A549 (cell line): Measurements from ENCODE around the gene NGEF. TPM values are rescaled to one million over a fixed set of nuclear protein-coding genes. Genes with fewer than 3 reads are reported as not detected.

Experiments used
- ATAC-seq, 2 experiments: fragments of 200-7000 bp in 1 of 2; fragments of >200 bp in 1 of 2; cut with Nextera tagmentation in 1 of 2; cut with Tn5 transposase in 1 of 2; 3 replicates each; pipeline versions ENCODE4 v1.8.0 to v1.9.1; 2018 to 2020; ENCODE audit warnings: mild to moderate bottlenecking in 1 of 2, moderate library complexity in 1 of 2
- CTCF ChIA-PET: fragments of 300-600 bp; sonication (Branson Sonifier 250); formaldehyde crosslinking; extraction: SDS; loops from one replicate; lab custom pipeline; 2021; ENCODE audit warnings: antibody characterized with exemption, inconsistent platforms; lab: Yijun Ruan, JAX
- POLR2A ChIA-PET: fragments of 350-600 bp; formaldehyde crosslinking; extraction: SDS; loops from one replicate; lab custom pipeline; 2021; ENCODE audit warnings: antibody characterized with exemption, inconsistent platforms; lab: Yijun Ruan, JAX
- DNase-seq, 2 experiments: peaks; one replicate each; pipeline versions ENCODE4 v3.0.0 to v3.0.0-alpha.2; 2011 to 2016; ENCODE audit warnings: low read depth in 1 of 2, low spot score in 1 of 2
- FAIRE-seq: peaks from 2 replicates; lab custom pipeline; 2011; peaks lifted over from hg19 to GRCh38; lab: Jason Lieb, UNC
- H3K27ac ChIP-seq, 2 experiments: fragments of >200 bp; sonication (Bioruptor Twin); formaldehyde crosslinking; 3 replicates each; pipeline ENCODE4 v1.5.1; 2016 to 2017
- H3K4me1 ChIP-seq: fragments of >200 bp; sonication (Bioruptor Twin); formaldehyde crosslinking; 3 replicates; pipeline ENCODE4 v1.6.1; 2016
- H3K4me2 ChIP-seq: fragments of >200 bp; sonication (Bioruptor Twin); formaldehyde crosslinking; 3 replicates; pipeline ENCODE4 v1.6.1; 2016
- H3K4me3 ChIP-seq: fragments of >200 bp; sonication (Bioruptor Twin); formaldehyde crosslinking; 3 replicates; pipeline ENCODE4 v1.5.1; 2016
- H3K9me3 ChIP-seq: fragments of >200 bp; sonication (Bioruptor Twin); formaldehyde crosslinking; 3 replicates; pipeline ENCODE4 v1.6.1; 2016
- CBX2 ChIP-seq: fragments of 200-600 bp; sonication (generic); IDR thresholded peaks from 2 replicates; pipeline ENCODE4 v1.6.1; 2016; ENCODE audit warnings: low read depth, mild to moderate bottlenecking, borderline replicate concordance
- CHD2 ChIP-seq: fragments of 150-350 bp; IDR thresholded peaks from 2 replicates; pipeline ENCODE4 v1.6.1; 2014; ENCODE audit warnings: low read length; ENCODE audit not compliant: partially characterized antibody
- CHD4 ChIP-seq: fragments of 200-600 bp; sonication (generic); IDR thresholded peaks from 2 replicates; pipeline ENCODE4 v1.6.1; 2016; ENCODE audit warnings: antibody characterized with exemption, mild to moderate bottlenecking, borderline replicate concordance
- HEYL ChIP-seq: fragments of 250-450 bp; sonication (Bioruptor Pico); IDR thresholded peaks from 2 replicates; pipeline ENCODE4 v1.8.0; 2021; ENCODE audit warnings: mild to moderate bottlenecking, moderate library complexity
- HOXB13 ChIP-seq: fragments of 250-450 bp; sonication (Bioruptor Pico); IDR thresholded peaks from 2 replicates; pipeline ENCODE4 v1.5.0; 2020; ENCODE audit warnings: low read depth, mild to moderate bottlenecking, moderate library complexity
- KDM1A ChIP-seq: fragments of 200-600 bp; sonication (generic); IDR thresholded peaks from 2 replicates; pipeline ENCODE4 v1.6.1; 2016; ENCODE audit warnings: low read depth, mild to moderate bottlenecking
- NPAS2 ChIP-seq: fragments of 250-450 bp; sonication (Bioruptor Pico); IDR thresholded peaks from 2 replicates; pipeline ENCODE4 v1.8.0; 2022; ENCODE audit warnings: mild to moderate bottlenecking, moderate library complexity, borderline replicate concordance
- NR3C1 ChIP-seq: fragments of >200 bp; sonication (Bioruptor Twin); formaldehyde crosslinking; IDR thresholded peaks from 3 replicates; pipeline ENCODE4 v1.6.1; 2017
- RNF2 ChIP-seq: fragments of 200-600 bp; sonication (generic); IDR thresholded peaks from 2 replicates; pipeline ENCODE4 v1.6.1; 2016; ENCODE audit warnings: low read depth, mild to moderate bottlenecking, antibody characterized with exemption, moderate library complexity, borderline replicate concordance
- ZFP36 ChIP-seq: fragments of 450-650 bp; IDR thresholded peaks from 2 replicates; pipeline ENCODE4 v1.6.1; 2014; ENCODE audit warnings: borderline replicate concordance; ENCODE audit not compliant: partially characterized antibody
- ZNF302 ChIP-seq: fragments of 250-450 bp; sonication (Bioruptor Pico); IDR thresholded peaks from 2 replicates; pipeline ENCODE4 v1.9.0; 2021; ENCODE audit warnings: inconsistent platforms, mild to moderate bottlenecking, moderate library complexity
- WGBS: methylation state at CpG from one replicate; pipeline ENCODE4 v1.1.6; 2017; ENCODE audit errors: missing lambda C conversion rate; 5-methylcytosine and 5-hydroxymethylcytosine counted together
- polyA plus RNA-seq, 4 experiments: library from polyadenylated mRNA; depleted of rRNA in 3 of 4; stranded (reverse); fragments of >200 nt; fragmentation: RNase III in 1 of 4; extraction: RNeasy Plus Mini Kit Qiagen cat#74134 plus additional on column Dnase treatment in 1 of 4; gene quantifications; 2 replicates in 3 of 4; 3 replicates in 1 of 4; pipeline ENCODE4 v1.2.3, GENCODE V29; 2011 to 2017
- TF ChIP-seq, protein P1 (sequence below): IDR thresholded peaks from 2 replicates; pipeline ENCODE4 v1.6.1; 2012
- TF ChIP-seq, protein P2 (sequence below): fragments of 250-450 bp; sonication (Bioruptor Pico); IDR thresholded peaks from 2 replicates; pipeline ENCODE4 v1.5.0; 2021; ENCODE audit warnings: mild to moderate bottlenecking, moderate library complexity, borderline replicate concordance
- TF ChIP-seq, protein P3 (sequence below): fragments of 250-450 bp; sonication (Bioruptor Pico); IDR thresholded peaks from 2 replicates; pipeline ENCODE4 v1.5.0; 2020; ENCODE audit warnings: low read depth, mild to moderate bottlenecking, moderate library complexity

NGEF gene
- polyA plus RNA-seq, 2 of the 4 experiments (the other 2 are of a cell fraction): 8.1 to 9.7 TPM

DNA sequence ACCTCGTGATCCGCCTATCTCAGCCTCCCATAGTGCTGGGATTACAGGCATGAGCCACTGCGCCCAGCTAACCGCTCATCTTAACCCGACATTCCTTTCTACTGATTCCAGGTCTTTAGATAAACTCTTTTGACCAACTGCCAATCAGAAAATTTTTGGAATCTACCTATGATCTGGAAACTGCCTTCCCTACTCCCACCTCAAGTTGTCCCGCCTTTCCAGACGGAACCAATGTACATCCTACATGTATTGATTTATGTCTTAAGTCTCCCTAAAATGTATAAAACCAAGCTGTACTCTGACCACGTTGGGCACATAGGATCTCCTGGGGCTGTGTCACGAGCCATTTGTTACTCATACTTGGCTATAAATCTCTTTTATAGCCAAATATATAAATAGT, 16.3 kb upstream of the NGEF start:
- Histone ChIP-seq H3K4me3 (no peak overlapping the region), H3K27ac (peak overlapping the region; percentile 38 to 55; a peak in 3 of 6 replicates), H3K4me2 (no peak overlapping the region), H3K4me1 (peaks cover 23% of the 10 kb centered on the region), H3K9me3 (no peaks in the 10 kb centered on the region)
- no peak for TF ChIP-seq CBX2
- TF ChIP-seq ZFP36: no peak
- CTCF ChIA-PET: interaction anchor here (0.7 to 9.8 kb wide), 30 partner anchors 8 to 222 kb away, joined by 3 to 119 read pairs (median 6); partner anchors contain the start of genes ATG16L1 and NGEF
- POLR2A ChIA-PET: interaction anchor here (0.9 to 1.0 kb wide), 2 partner anchors 101 to 173 kb away, joined by 3 to 6 read pairs; no protein-coding TSS in a partner anchor
- FAIRE-seq (no peak), ATAC-seq (no peak), DNase-seq (no peak)
- 87% methylated on average over 9 of the region's 9 CpGs for WGBS

DNA sequence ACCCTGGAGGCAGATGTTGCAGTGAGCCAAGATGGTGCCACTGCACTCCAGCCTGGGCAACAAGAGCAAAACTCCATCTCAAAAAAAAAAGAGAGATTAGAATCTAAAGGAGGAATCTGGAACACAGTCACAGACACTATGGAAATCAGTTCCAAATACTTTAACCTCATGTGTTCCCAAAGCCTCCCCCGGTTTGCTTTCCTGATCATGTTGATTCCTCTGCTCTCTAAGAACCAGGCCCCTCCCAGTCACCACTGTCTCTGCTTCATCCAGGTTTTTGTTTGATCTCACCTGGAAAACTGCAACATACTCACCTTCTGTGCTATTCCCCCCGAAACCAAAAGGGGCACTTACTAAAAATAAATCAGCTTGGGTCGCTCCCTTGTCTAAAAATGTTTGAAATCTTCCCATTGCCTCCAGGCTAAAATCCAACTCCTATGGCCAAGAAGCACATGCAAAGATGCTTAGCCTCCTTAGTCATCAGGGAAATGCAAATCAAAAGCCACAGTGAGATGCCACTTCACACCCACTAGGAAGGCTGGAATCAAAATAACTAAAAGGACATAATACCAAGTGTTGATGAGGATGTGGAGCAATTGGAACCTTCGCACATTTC, 13.2 kb upstream of the NGEF start:
- ChIA-PET POLR2A (no interaction called here), CTCF (interaction anchor here (3.4 to 9.8 kb wide), 2 partner anchors 28 to 48 kb away, joined by 15 to 119 read pairs; no protein-coding TSS in a partner anchor)
- no peak overlapping the region for H3K4me3 ChIP-seq
- no peak for ATAC-seq
- FAIRE-seq: peak; percentile 7
- H3K9me3 ChIP-seq: no peaks in the 10 kb centered on the region
- 53% methylated on average over 4 of the region's 4 CpGs for WGBS
- H3K27ac ChIP-seq: peak overlapping the region; percentile 57 to 61
- DNase-seq: peak in 1 of 2 experiments; percentile 19
- TF ChIP-seq, protein P1, sequence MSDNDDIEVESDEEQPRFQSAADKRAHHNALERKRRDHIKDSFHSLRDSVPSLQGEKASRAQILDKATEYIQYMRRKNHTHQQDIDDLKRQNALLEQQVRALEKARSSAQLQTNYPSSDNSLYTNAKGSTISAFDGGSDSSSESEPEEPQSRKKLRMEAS: peak; percentile 45
- no peak for TF ChIP-seq HEYL (CRISPR knock-in tag)
- H3K4me1 ChIP-seq: peaks cover 23% of the 10 kb centered on the region
- peak overlapping the region; percentile 55 for H3K4me2 ChIP-seq

DNA sequence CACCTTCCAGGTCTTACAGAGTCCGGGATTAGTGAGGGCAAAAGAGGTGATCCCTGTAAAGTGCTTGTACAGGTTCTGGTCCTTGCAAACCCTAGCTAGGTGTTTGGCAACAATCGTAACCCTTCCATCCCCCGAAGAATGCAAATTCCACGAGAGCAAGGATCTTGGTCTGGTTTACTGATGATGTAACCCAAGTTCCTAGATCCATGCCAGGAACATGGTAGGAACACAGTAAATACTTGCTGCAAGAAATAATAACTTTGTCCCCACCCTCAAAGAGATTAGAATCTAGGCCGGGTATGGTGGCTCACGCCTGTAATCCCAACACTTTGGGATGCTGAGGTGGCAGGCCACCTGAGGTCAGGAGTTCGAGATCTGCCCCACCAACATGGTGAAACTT, 12.7 kb upstream of the NGEF start:
- CTCF ChIA-PET: interaction anchor here (1.0 to 9.8 kb wide), 5 partner anchors 14 to 173 kb away, joined by 3 to 119 read pairs (median 6); no protein-coding TSS in a partner anchor

DNA sequence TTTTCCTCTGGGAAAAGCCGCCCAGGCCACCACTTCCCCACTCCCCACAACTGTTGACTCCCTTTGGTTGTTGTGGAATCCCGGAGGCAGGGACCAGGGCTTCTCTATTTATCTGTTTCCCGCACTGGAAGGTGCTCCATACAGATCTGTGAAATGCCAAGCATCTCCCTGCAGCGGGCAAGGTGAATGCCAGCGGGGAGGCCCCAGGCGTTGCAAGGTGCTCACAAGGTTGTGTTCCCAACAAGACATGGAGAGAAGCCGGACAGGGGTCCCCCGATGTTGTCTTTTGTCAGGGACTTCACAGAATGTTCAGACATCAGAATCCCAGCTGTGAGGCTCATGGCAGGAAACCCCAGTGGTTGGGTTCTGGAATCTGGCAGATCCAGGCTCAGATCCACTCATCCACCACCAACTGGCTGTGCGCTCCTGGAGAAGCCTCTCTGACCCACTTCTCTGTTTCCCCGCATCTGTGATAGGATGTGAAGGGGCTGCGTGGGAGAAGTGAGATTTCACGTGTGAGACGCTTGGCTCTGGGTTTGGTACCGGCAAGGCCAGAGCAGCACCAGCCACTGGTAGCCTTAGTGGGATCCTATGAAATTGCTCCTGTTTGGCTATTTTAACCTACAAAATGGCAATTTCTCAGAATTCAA, 10.8 kb upstream of the NGEF start:
- H3K9me3 ChIP-seq: no peaks in the 10 kb centered on the region
- POLR2A ChIA-PET: no interaction called here
- TF ChIP-seq ZNF302 (CRISPR knock-in tag): no peak
- TF ChIP-seq, protein P2, sequence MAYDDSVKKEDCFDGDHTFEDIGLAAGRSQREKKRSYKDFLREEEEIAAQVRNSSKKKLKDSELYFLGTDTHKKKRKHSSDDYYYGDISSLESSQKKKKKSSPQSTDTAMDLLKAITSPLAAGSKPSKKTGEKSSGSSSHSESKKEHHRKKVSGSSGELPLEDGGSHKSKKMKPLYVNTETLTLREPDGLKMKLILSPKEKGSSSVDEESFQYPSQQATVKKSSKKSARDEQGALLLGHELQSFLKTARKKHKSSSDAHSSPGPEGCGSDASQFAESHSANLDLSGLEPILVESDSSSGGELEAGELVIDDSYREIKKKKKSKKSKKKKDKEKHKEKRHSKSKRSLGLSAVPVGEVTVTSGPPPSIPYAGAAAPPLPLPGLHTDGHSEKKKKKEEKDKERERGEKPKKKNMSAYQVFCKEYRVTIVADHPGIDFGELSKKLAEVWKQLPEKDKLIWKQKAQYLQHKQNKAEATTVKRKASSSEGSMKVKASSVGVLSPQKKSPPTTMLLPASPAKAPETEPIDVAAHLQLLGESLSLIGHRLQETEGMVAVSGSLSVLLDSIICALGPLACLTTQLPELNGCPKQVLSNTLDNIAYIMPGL (CRISPR knock-in tag): no peak
- ATAC-seq (no peak), FAIRE-seq (no peak), DNase-seq (no peak)
- peaks cover 23% of the 10 kb centered on the region for H3K4me1 ChIP-seq
- 93% methylated on average over 14 of the region's 14 CpGs for WGBS
- no peak overlapping the region for H3K4me2 ChIP-seq
- CTCF ChIA-PET: interaction anchor here (1.8 to 3.4 kb wide), 2 partner anchors 30 to 42 kb away, joined by 5 to 15 read pairs; no protein-coding TSS in a partner anchor
- H3K27ac ChIP-seq: peak overlapping the region in 1 of 2 experiments; percentile 45; a peak in 3 of 6 replicates
- H3K4me3 ChIP-seq: no peak overlapping the region

More for the DNA sequence above, 12.7 kb upstream of the NGEF start:
- Histone ChIP-seq H3K27ac (peak overlapping the region; percentile 57 to 61; a peak in 5 of 6 replicates), H3K9me3 (no peaks in the 10 kb centered on the region), H3K4me2 (peak overlapping the region; percentile 55; the same call in 1 of the 3 replicates), H3K4me3 (no peak overlapping the region), H3K4me1 (peaks cover 23% of the 10 kb centered on the region)
- 84% methylated on average over 6 of the region's 7 CpGs for WGBS
- FAIRE-seq: no peak
- DNase-seq: no peak
- no peak for ATAC-seq
- POLR2A ChIA-PET: no interaction called here
- TF ChIP-seq HOXB13 (CRISPR knock-in tag): no peak
- TF ChIP-seq, protein P3, sequence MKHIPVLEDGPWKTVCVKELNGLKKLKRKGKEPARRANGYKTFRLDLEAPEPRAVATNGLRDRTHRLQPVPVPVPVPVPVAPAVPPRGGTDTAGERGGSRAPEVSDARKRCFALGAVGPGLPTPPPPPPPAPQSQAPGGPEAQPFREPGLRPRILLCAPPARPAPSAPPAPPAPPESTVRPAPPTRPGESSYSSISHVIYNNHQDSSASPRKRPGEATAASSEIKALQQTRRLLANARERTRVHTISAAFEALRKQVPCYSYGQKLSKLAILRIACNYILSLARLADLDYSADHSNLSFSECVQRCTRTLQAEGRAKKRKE (CRISPR knock-in tag): no peak
- no peak for TF ChIP-seq CHD4
- no peak for TF ChIP-seq RNF2
- no peak for TF ChIP-seq NR3C1
- TF ChIP-seq CBX2: no peak
- no peak for TF ChIP-seq CHD2
- no peak for TF ChIP-seq NPAS2
- TF ChIP-seq KDM1A: no peak
- TF ChIP-seq, all 56 proteins: peak for 0
